NCI-H1417 (cell line): ENCODE results near the gene RRM2.

ENCODE experiments used
- DNase-seq, 3 experiments: peaks; one replicate each; lab custom pipeline; 2025; lab: John Stamatoyannopoulos, UW

The RRM2 gene

DNA sequence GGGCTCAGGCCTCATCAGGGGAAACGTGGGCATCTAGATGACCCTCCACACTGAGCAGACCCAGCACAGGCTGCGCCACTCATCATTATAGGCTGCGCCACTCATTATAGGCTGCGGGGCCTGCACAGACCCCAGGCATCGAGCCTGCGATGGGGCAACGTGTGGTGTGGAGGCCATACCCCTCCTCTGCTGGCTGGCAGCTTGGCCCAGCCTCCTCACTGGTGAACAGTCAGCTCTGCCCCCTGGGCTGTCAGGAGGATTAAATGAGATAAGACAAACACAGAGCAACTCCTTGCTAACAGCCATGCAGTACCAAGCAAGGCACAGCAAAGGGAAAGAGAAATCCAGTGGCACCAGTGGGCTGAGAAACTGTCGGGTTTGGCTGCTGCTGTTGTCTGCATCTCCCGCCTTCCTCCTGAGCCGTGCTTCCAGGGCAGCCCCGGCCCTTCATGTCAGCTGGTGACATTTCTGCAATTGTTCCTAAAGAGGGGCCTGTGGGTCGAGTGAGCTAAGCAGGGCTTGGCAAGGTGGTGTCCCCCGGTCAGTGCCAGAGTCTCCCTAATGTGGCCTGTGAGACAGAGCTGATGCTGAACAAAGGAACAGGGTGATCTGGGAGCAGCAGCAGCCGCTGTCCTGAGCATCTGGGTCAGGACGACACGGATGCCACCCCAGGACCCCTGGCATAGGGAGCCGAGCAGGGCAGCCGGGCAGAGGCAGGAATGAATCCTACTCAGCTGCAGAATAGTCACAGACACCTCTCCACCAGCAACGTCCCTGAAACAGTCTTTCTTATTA, 48.7 kb downstream of the RRM2 start:
- no peak for DNase-seq

- DNase-seq = no peak
Measured at GRCh38 chr2:10172033-10172871, 49.7 kb downstream of the RRM2 start.

DNA sequence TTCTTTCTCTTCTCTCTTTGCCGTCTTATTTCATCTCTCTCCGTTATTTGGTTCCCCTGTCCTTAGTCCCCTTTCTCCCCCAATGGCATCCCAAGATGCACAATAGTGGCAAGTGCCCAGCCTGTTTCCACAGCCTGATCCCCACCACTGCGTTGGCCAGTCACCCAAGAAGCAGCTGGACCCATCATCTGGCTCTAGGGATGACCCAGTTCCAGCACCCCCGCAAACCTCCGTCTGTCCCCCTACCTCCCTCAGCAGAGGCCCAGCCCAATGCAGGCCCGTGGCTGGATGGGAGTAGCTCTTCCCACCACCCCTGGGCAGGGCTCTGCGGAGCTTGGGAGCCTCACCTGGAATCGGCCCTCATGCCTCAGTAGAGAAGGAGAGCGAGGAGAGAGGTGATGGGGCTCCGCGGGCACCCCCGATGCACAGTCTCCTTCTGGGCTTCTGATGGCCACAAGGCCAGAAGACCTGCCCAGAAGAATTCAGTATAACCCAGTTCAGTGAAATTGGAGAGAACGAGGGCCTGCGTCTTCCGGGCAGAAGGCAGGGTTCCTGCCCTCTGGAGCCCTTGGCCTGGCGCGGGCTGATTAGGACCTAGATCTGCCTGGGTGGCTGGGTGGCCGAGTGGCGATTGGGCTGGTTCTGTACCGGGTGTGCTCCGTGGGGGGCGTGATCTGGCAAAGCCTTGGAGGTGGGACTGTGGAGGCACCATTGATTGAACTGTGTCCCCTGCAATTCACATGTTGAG, 50.9 kb downstream of the RRM2 start:
- DNase-seq = no peak

DNA sequence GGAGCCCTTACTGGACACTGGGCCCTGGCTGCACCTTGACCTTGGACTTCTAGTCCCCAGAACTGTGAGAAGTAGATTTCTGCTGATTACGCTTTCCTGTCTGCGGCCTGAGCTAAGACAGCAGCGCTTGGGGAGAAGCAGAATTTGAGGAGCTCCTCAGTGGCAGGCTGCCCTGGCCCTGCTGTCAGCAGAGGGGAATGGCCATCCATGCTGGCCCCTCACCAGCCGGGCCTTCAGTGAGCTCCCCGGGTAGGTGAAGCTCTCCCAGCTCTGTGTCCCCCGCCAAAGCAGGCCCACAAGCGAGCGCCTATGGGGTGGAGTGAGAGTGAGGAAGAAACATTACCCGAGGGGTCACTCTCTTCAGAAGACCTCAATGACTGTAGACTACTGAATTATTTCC, 51.6 kb downstream of the RRM2 start:
- no peak for DNase-seq

- DNase-seq = no peak
Measured at GRCh38 chr2:10175441-10175840, 52.9 kb downstream of the RRM2 start.

DNA sequence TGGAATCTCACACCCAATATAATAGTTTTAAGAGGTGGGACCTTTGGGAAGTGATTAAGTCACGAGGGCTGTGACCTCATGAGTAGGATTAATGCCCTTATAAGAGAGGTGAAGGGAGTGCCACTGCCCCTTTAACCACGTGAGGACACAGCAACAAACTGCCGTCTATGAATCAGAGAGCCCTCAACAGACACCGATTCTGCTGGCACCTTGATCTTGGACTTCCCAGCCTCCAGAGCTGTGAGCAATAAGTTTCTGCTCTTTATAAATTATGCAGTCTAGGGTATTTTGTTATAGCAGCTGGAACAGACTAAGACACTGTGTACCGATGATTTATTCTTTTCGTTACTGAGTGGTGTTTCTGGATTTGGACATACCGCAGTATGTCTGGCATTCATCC, 56.2 kb downstream of the RRM2 start:
- DNase-seq = no peak

DNA sequence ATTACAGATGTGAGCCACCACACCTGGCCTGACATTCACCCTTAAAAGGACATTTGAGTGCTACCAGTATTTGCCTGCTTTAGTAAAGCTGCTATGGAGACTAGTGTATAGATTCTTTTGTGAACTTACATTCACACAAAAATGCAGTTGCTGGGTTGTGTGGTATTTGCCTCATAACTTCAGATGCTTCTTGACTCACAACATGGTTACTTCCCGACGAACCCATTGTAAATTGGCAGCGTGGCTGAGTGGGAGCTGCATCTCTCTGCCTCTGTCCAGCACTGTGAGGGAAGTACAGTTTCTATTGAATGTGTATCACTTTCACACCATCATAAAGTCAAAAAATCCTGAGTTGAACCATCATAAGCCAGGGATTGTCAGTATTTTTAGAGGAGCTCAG, 56.9 kb downstream of the RRM2 start:
- no peak for DNase-seq

GRCh38 chr2:10180229-10180628, 57.7 kb downstream of the RRM2 start:
- no peak for DNase-seq
